Natural killer cell (primary cell): ENCODE data around the gene CRKL. TPM values are rescaled to one million over a fixed set of nuclear protein-coding genes. Genes with fewer than 3 reads are reported as not detected.

Experiments used
- ATAC-seq, 3 donors: fragments of 150-1000 bp in 2 of 3; fragments of 200-7000 bp in 1 of 3; cut with Tn5 transposase; 1 replicate in 1 of 3; 2 replicates in 2 of 3; pipeline ENCODE4 v1.10.0; 2021; ENCODE audit warnings: mild to moderate bottlenecking in 2 of 3, moderate library complexity in 2 of 3
- DNase-seq, 2 donors: peaks; one replicate each; pipeline versions ENCODE4 v3.0.0 to v3.0.0-alpha.2; 2013 to 2021; ENCODE audit warnings: mixed read lengths in 1 of 2
- H3K27ac ChIP-seq: one replicate; pipeline ENCODE4 v1.5.1; 2013; ENCODE audit warnings: mild to moderate bottlenecking, low read length
- H3K27me3 ChIP-seq: one replicate; pipeline ENCODE4 v1.6.1; 2013; ENCODE audit warnings: low read length; ENCODE audit not compliant: control insufficient read depth, insufficient read depth
- H3K36me3 ChIP-seq: one replicate; pipeline ENCODE4 v1.6.1; 2013; ENCODE audit warnings: low read length; ENCODE audit not compliant: control insufficient read depth, insufficient read depth
- H3K4me1 ChIP-seq: one replicate; pipeline ENCODE4 v1.6.1; 2013; ENCODE audit warnings: low read length; ENCODE audit not compliant: control insufficient read depth, insufficient read depth
- H3K4me3 ChIP-seq: one replicate; pipeline ENCODE4 v1.5.1; 2013; ENCODE audit warnings: low read length
- H3K9me3 ChIP-seq: one replicate; pipeline ENCODE4 v1.6.1; 2013; ENCODE audit warnings: low read length; ENCODE audit not compliant: control insufficient read depth, insufficient read depth
- H3K27ac Mint-ChIP-seq, 2 donors: one replicate each; pipeline ENCODE4 v1.8.0; 2022; ENCODE audit warnings: mild to moderate bottlenecking in 2 of 2, mixed read lengths in 2 of 2, moderate library complexity in 1 of 2
- H3K27me3 Mint-ChIP-seq, 2 donors: one replicate each; pipeline ENCODE4 v1.8.0; 2022; ENCODE audit warnings: low read depth in 2 of 2, mixed read lengths in 2 of 2
- H3K36me3 Mint-ChIP-seq: one replicate; pipeline ENCODE4 v1.8.0; 2022; ENCODE audit warnings: mixed read lengths
- H3K4me1 Mint-ChIP-seq, 2 donors: one replicate each; pipeline ENCODE4 v1.8.0; 2022; ENCODE audit warnings: mixed read lengths in 2 of 2
- H3K4me3 Mint-ChIP-seq: one replicate; pipeline ENCODE4 v1.8.0; 2022; ENCODE audit warnings: mild to moderate bottlenecking, moderate library complexity, mixed read lengths
- H3K9me3 Mint-ChIP-seq, 2 donors: one replicate each; pipeline ENCODE4 v1.8.0; 2022; ENCODE audit warnings: mixed read lengths in 2 of 2
- WGBS: methylation state at CpG from one replicate; pipeline ENCODE4 v1.1.7; 2013; ENCODE audit warnings: missing lambda C conversion rate; ENCODE audit not compliant: insufficient coverage; 5-methylcytosine and 5-hydroxymethylcytosine counted together
- intact Hi-C: fragments of 100-400 bp; cut with micrococcal nuclease; formaldehyde crosslinking; loops from one replicate; pipeline ENCODE4 v1.14.2; 2022
- total RNA-seq, 4 donors: library from RNA; stranded (reverse); fragments of 120-200 nt in 1 of 4; gene quantifications; one replicate each; pipeline versions ENCODE4 v1.2.3 to v1.2.4, GENCODE V29; 2013 to 2022
- TF ChIP-seq, protein P1 (sequence below): fragments of 200-600 bp; IDR thresholded peaks from one replicate; pipeline ENCODE4 v1.8.0; 2022; ENCODE audit warnings: antibody characterized with exemption

CRKL gene
- total RNA-seq, 3 donors from 2014 or later (not counting 1 experiment from before 2014, with no cell fraction given) = 50.7 to 71.2 (median 67.4) TPM

DNA sequence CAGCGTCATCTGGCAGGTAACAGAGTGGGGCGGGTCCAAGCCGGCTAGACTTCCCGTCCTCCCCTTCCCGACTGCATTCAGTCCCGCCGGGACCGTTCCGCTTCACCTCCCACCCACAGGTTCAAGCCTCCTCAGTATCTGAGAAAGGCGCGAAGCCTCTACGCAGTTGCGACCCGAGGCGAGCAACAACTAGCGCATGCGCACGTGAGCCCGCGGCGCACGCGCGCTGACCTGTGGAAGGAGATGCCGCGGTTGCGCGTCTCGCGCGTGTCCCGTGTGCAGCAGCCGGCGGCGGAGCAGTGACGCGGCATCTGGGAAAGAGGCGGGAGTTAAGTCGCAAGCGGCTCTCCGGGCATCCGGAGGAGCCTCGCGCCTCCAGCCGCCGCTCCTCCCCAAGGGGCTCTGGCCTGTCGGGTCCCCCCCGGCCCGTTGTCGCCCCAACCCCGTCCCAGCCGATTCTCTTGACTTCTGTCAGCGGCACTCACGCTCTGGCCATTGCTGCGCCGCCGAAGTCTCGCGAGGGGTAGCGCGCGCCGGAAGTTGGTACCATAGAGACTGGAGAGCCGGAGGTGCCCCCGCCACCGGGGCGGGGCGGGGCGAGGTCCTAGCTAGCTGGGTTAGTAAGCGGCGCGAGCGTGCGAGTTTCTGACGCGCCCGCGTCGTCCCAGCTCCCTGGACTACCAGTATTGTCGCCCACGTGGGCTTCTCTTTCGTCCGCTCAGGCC lies 84.6 kb downstream of the CRKL start, which contains the start of gene THAP7:
Gene THAP7 (minus strand): TSS at position 518 of the 725 bp plus-strand sequence. CDS start 207 bp downstream, at position 311.
- Histone ChIP-seq H3K4me1 (peaks cover 35% of the 10 kb centered on the region), H3K27ac (peak within 1 kb of the TSS; percentile 94), H3K27me3 (no peaks in the 10 kb centered on the region), H3K36me3 (peaks cover 17% of the 10 kb centered on the region), H3K9me3 (no peaks in the 10 kb centered on the region), H3K4me3 (peak within 1 kb of the TSS; percentile 87)
- Mint-ChIP-seq H3K27ac (peak within 1 kb of the TSS; percentile 98 to 99), H3K9me3 (no peaks in the 10 kb centered on the region), H3K27me3 (no peaks in the 10 kb centered on the region), H3K4me3 (peak within 1 kb of the TSS; percentile 93), H3K36me3 (no peaks in the 10 kb centered on the region), H3K4me1 (peaks cover 26 to 33% of the 10 kb centered on the region in 2 donors)
- DNase-seq = peak; percentile 96 to 99
- peak; percentile 88 to 96 (median 90) for ATAC-seq
- WGBS = under 1% methylated on average over 83 of the region's 83 CpGs
- intact Hi-C loops = loop anchor here (1.0 kb wide), 2 partner anchors 13 to 19 kb away; partner anchors contain the start of gene LZTR1
- TF ChIP-seq, protein P1, sequence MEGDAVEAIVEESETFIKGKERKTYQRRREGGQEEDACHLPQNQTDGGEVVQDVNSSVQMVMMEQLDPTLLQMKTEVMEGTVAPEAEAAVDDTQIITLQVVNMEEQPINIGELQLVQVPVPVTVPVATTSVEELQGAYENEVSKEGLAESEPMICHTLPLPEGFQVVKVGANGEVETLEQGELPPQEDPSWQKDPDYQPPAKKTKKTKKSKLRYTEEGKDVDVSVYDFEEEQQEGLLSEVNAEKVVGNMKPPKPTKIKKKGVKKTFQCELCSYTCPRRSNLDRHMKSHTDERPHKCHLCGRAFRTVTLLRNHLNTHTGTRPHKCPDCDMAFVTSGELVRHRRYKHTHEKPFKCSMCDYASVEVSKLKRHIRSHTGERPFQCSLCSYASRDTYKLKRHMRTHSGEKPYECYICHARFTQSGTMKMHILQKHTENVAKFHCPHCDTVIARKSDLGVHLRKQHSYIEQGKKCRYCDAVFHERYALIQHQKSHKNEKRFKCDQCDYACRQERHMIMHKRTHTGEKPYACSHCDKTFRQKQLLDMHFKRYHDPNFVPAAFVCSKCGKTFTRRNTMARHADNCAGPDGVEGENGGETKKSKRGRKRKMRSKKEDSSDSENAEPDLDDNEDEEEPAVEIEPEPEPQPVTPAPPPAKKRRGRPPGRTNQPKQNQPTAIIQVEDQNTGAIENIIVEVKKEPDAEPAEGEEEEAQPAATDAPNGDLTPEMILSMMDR = no peak

Other genes with a start within 250 kb of the CRKL start
- under 1 TPM in 1 of 3 donors, not detected in 2; 0.43 TPM for gene SERPIND1, start 143.3 kb upstream of the CRKL start, total RNA-seq
- 100 to 1,000 TPM; 208 to 233 (median 215) TPM for gene PI4KA, start 58.6 kb upstream of the CRKL start, total RNA-seq
- 10 to 100 TPM; 35.1 to 40.3 (median 36.8) TPM for gene SNAP29, start 58.4 kb upstream of the CRKL start, total RNA-seq
- 1 to 10 TPM; 1.5 to 2.3 (median 2.2) TPM for gene AIFM3, start 49.8 kb downstream of the CRKL start, total RNA-seq
- 10 to 100 TPM; 71.9 to 85.0 (median 82.0) TPM for gene LZTR1, start 64.9 kb downstream of the CRKL start, total RNA-seq
- 10 to 100 TPM; 24.1 to 40.0 (median 26.8) TPM for gene THAP7, start 84.7 kb downstream of the CRKL start, total RNA-seq
- under 1 TPM; 0.14 to 0.93 (median 0.18) TPM for gene P2RX6, start 97.8 kb downstream of the CRKL start, total RNA-seq
- gene SLC7A4, start 115.2 kb downstream of the CRKL start, total RNA-seq = not detected
- under 1 TPM in 1 of 3 donors, not detected in 2; 0.11 TPM for gene LRRC74B, start 128.5 kb downstream of the CRKL start, total RNA-seq